Measurements from ENCODE around the gene POLE. TPM values are rescaled to one million over a fixed set of nuclear protein-coding genes. Genes with fewer than 3 reads are reported as not detected.
A peak's percentile ranks its signal among the peaks of the same experiment; 100 is the strongest.

The POLE gene
- total RNA-seq, 2 experiments from 2014 or later, result 115 to 121 TPM

GRCh38 chr12:132646850-132647249 lies 40.3 kb downstream of the POLE start:
- no peaks in the 10 kb centered on the region for H3K27me3 Mint-ChIP-seq
- intact Hi-C loops (cut with micrococcal nuclease), result no loop called here
- TF ChIP-seq CTCF (IDR thresholded peaks at IDR 0.05), result no peak
- peaks cover 3% of the 10 kb centered on the region for H3K4me1 Mint-ChIP-seq (ENCODE audit: low read depth)
- no peak overlapping the region for H3K4me3 Mint-ChIP-seq
- no peak overlapping the region for H3K27ac Mint-ChIP-seq
- peaks cover 40% of the 10 kb centered on the region for H3K36me3 Mint-ChIP-seq (ENCODE audit: low read depth)
- no peak for DNase-seq
- H3K9me3 Mint-ChIP-seq, result no peaks in the 10 kb centered on the region
- ChIA-PET POLR2A (no interaction called here), CTCF (interaction anchor here (1.7 kb wide), 1 partner anchor 8 kb away, joined by 3 read pairs; no protein-coding TSS in a partner anchor)
- peak; percentile 30 for ATAC-seq

- ChIA-PET CTCF (no interaction called here), POLR2A (no interaction called here)
- Mint-ChIP-seq H3K27me3 (no peaks in the 10 kb centered on the region), H3K27ac (no peak overlapping the region), H3K9me3 (no peaks in the 10 kb centered on the region), H3K4me1 (ENCODE audit: low read depth) (peaks cover 3% of the 10 kb centered on the region), H3K4me3 (no peak overlapping the region), H3K36me3 (ENCODE audit: low read depth) (peaks cover 57% of the 10 kb centered on the region)
- no peak for DNase-seq
- TF ChIP-seq CTCF (IDR thresholded peaks at IDR 0.05), result no peak
- intact Hi-C loops (cut with micrococcal nuclease), result no loop called here
- ATAC-seq, result no peak
Measured at GRCh38 chr12:132642846-132643835, 44.0 kb downstream of the POLE start.

DNA sequence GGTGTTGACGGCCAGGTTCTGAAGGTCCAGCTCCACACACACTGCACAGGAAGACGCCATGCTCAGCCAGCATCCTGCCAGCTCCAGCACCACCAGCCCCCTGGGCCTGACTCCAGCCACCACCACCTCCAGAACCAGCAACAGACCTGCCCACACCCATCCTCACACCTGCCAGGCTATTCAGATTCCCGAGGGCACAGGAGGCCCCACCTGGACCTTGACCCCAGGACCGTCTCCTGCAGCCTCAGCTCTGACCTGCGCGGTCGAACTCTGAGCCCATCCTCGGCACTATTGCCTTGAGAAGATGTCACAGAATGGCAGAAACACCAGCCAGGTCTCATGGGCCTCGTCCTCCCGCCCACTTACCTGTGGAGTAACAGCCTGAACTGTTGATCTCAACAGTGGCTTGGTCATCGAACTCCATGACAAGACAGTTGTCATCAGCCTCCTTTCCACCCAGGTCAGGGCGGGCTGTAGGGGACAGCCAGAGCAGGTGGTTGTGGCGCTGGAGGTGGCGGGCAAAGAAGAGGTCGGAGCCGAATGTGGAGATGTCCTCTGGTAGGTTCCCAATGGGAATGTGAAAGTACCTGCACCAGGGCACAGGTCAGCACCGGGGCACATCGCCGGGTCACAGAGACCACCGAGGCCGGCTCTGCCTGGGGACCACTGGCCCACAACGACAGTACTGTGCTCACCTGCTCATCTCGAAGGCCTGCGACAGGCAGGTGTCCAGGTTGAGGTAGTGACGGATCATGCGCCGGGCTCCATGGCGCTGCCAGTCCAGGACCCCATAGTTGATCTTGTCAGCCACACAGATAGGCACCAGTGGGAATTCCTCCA lies 45.1 kb downstream of the POLE start:
- H3K9me3 Mint-ChIP-seq, result no peaks in the 10 kb centered on the region
- ChIA-PET CTCF (no interaction called here), POLR2A (interaction anchor here (1.7 kb wide), 1 partner anchor 11 kb away, joined by 5 read pairs; no protein-coding TSS in a partner anchor)
- peaks cover 3% of the 10 kb centered on the region for H3K4me1 Mint-ChIP-seq (ENCODE audit: low read depth)
- no peaks in the 10 kb centered on the region for H3K27me3 Mint-ChIP-seq
- DNase-seq, result no peak
- no peak for TF ChIP-seq CTCF (IDR thresholded peaks at IDR 0.05)
- ATAC-seq, result no peak
- intact Hi-C loops (cut with micrococcal nuclease), result no loop called here
- peaks cover 61% of the 10 kb centered on the region for H3K36me3 Mint-ChIP-seq (ENCODE audit: low read depth)
- no peak overlapping the region for H3K27ac Mint-ChIP-seq
- no peak overlapping the region for H3K4me3 Mint-ChIP-seq

DNA sequence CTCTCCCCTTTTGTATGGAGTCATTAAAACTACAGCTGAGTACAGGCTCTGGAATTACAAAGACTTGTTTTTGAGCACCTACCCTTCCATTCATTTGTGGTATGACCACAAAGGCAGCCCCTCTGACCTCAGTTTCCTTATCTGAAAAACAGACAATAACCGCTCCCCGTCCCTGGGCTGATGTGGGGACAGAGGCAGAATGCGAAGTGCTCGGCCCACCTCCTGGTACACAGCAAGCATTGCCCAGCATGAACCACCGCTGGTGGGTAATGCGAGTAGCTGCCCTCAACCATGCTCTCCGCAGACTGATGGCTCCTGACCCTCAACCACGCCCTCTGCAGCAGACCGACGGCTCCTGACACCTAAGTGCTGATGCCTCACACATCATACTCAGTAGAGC lies 46.2 kb downstream of the POLE start:
- Mint-ChIP-seq H3K36me3 (ENCODE audit: low read depth) (peaks cover 58% of the 10 kb centered on the region), H3K4me3 (no peak overlapping the region), H3K4me1 (ENCODE audit: low read depth) (peaks cover under 1% of the 10 kb centered on the region), H3K9me3 (no peaks in the 10 kb centered on the region), H3K27ac (no peak overlapping the region), H3K27me3 (no peaks in the 10 kb centered on the region)
- no peak for TF ChIP-seq CTCF (IDR thresholded peaks at IDR 0.05)
- CTCF ChIA-PET, result interaction anchor here (0.9 to 1.8 kb wide), 3 partner anchors 8 to 41 kb away, joined by 3 to 5 read pairs (median 4); no protein-coding TSS in a partner anchor
- ATAC-seq, result no peak
- no peak for DNase-seq
- POLR2A ChIA-PET, result interaction anchor here (1.7 kb wide), 1 partner anchor 10 kb away, joined by 5 read pairs; no protein-coding TSS in a partner anchor
- intact Hi-C loops (cut with micrococcal nuclease), result no loop called here

Measured in activated CD8-positive, alpha-beta T cell treated with anti-CD3 and anti-CD28 coated beads for 36 hours (primary cell).